ENCODE measurements around the gene MANSC1. TPM values are rescaled to one million over a fixed set of nuclear protein-coding genes. Genes with fewer than 3 reads are reported as not detected.

MANSC1 gene
- total and polyA plus RNA-seq, 9 of the 15 experiments (the other 6 are each of a cell fraction or from before 2014, with no cell fraction given): 0.76 to 8.6 (median 3.1) TPM

DNA sequence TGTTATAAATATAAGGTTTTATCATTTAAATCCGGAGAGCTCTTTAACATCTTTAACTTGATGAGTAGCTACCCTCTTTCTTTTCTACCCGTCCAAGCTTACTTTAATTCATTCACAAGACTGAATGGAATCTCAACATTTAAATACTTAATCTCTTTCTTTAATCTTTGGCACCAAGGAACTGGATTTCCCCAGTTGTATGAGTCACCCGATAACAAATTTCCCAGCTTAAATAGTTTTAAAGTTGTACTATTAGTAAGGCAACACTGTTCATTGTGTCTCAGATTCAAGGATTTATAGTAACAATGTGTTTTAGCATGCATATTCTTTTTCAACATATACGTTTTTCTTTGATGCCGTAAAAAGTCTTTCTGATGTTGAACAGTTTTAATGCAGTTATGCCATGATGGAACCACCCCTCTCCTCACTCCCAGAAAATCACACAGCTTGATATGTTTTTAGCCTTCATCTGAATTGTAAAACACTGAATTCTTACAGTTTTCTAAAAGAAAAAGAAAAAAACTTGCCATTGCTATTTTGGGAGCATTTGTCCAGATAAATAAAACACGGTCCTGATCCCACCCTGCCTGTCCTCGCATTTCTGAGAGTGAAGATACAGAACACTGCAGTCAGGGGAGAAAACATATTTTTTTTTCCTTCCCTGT is 67.1 kb downstream of the MANSC1 start (continued):
- TF ChIP-seq ARID1B (IDR thresholded peaks at IDR 0.05) (0 out of 2 replicates have a peak, but pooled peaks have one; percentile 18), RBM14 (IDR thresholded peaks at IDR 0.05; ENCODE audit: borderline replicate concordance, insufficient read depth, low read depth, low read length) (no peak)
- TF ChIP-seq, protein P1, sequence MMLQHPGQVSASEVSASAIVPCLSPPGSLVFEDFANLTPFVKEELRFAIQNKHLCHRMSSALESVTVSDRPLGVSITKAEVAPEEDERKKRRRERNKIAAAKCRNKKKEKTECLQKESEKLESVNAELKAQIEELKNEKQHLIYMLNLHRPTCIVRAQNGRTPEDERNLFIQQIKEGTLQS (IDR thresholded peaks at IDR 0.05): peak; percentile 68; the same call in 1 of the 2 replicates
- TF ChIP-seq, protein P1 (CRISPR knock-in tag; conservative IDR thresholded peaks at IDR 0.05): no peak

DNA sequence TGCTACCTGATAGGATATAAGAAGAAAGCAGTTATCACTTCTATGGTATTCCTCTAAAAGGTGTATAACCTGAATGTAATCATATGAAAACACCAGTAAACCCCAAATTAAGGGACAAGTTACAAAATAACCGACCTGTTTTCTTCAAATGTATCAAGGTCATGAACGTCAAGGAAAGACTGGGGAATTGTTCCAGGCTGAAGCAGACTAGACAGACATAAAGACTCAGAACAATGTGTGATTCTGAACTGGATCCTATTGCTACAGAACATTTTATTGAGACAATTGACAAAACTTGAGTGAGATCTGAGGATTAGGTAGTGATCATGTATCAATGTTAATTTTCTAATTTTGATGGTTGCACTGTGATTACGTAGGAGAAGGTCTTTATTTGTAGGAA is 67.8 kb downstream of the MANSC1 start:
- Histone ChIP-seq H3K9ac (ENCODE audit: insufficient read depth in 1 of 2, low read depth in 2 of 2, low read length in 2 of 2) (no peak overlapping the region), H3K4me3 (no peak overlapping the region), H3K27ac (ENCODE audit: extremely low read depth, low read depth, low read length) (no peak overlapping the region), H3K9me1 (ENCODE audit: control insufficient read depth, insufficient read depth, low read length) (no peaks in the 10 kb centered on the region), H3K9me3 (replicated peaks; ENCODE audit: control insufficient read depth, insufficient read depth, low read depth, low read length) (no peaks in the 10 kb centered on the region), H3K36me3 (ENCODE audit: control insufficient read depth, insufficient read depth, low read length) (no peaks in the 10 kb centered on the region), H3K79me2 (ENCODE audit: control insufficient read depth, insufficient read depth, low read length) (no peaks in the 10 kb centered on the region), H2AFZ (ENCODE audit: low read depth, low read length) (no peak overlapping the region), H3K27me3 (ENCODE audit: control insufficient read depth in 2 of 2, insufficient read depth in 2 of 2, low read length in 2 of 2) (no peaks in the 10 kb centered on the region; a peak in 2 of 5 replicates), H3K4me1 (replicated peaks in 1 of 2; ENCODE audit: control insufficient read depth in 2 of 2, insufficient read depth in 2 of 2, low read length in 2 of 2) (no peaks in the 10 kb centered on the region; a peak in 1 of 5 replicates), H3K4me2 (ENCODE audit: insufficient read depth, low read length) (no peak overlapping the region), H4K20me1 (replicated peaks; ENCODE audit: control insufficient read depth, insufficient read depth, low read length) (no peaks in the 10 kb centered on the region)
- POLR2A ChIA-PET: interaction anchor here (0.8 kb wide), 1 partner anchor 16 kb away, joined by 4 read pairs; the partner anchor contains the start of gene LRP6
- no peak for DNase-seq (ENCODE audit: extremely low read depth in 1 of 4, low spot score in 3 of 4)
- intact Hi-C loops (cut with micrococcal nuclease): no loop called here
- in situ Hi-C loops (cut with MboI): no loop called here
- WGBS (ENCODE audit: insufficient coverage, low coverage, missing lambda C conversion rate): 31% methylated on average over 3 of the region's 3 CpGs
- CTCF ChIA-PET (ENCODE audit: low intra/inter-chr PET ratio): no interaction called here
- FAIRE-seq: no peak
- no TSS peak for BruUV-seq (replicated peaks)
- ATAC-seq: no peak
- TF ChIP-seq, protein P2, sequence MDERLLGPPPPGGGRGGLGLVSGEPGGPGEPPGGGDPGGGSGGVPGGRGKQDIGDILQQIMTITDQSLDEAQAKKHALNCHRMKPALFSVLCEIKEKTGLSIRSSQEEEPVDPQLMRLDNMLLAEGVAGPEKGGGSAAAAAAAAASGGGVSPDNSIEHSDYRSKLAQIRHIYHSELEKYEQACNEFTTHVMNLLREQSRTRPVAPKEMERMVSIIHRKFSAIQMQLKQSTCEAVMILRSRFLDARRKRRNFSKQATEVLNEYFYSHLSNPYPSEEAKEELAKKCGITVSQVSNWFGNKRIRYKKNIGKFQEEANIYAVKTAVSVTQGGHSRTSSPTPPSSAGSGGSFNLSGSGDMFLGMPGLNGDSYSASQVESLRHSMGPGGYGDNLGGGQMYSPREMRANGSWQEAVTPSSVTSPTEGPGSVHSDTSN (CRISPR knock-in tag; IDR thresholded peaks at IDR 0.05; ENCODE audit: low read depth): no peak
- TF ChIP-seq, protein P2 (tag; conservative IDR thresholded peaks at IDR 0.05; ENCODE audit: low read depth): no peak
- TF ChIP-seq, protein P3, sequence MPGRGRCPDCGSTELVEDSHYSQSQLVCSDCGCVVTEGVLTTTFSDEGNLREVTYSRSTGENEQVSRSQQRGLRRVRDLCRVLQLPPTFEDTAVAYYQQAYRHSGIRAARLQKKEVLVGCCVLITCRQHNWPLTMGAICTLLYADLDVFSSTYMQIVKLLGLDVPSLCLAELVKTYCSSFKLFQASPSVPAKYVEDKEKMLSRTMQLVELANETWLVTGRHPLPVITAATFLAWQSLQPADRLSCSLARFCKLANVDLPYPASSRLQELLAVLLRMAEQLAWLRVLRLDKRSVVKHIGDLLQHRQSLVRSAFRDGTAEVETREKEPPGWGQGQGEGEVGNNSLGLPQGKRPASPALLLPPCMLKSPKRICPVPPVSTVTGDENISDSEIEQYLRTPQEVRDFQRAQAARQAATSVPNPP (IDR thresholded peaks at IDR 0.05; ENCODE audit: borderline replicate concordance, insufficient read depth, insufficient read length): no peak
- TF ChIP-seq ZNF224 (CRISPR knock-in tag; IDR thresholded peaks at IDR 0.05) (no peak), GATAD2A (IDR thresholded peaks at IDR 0.05) (no peak), MCM5 (IDR thresholded peaks at IDR 0.05; ENCODE audit: low read depth) (no peak), NBN (IDR thresholded peaks at IDR 0.05; ENCODE audit: low read depth) (no peak), CAMTA2 (CRISPR knock-in tag; conservative IDR thresholded peaks at IDR 0.05) (no peak)
- TF ChIP-seq, protein P4, sequence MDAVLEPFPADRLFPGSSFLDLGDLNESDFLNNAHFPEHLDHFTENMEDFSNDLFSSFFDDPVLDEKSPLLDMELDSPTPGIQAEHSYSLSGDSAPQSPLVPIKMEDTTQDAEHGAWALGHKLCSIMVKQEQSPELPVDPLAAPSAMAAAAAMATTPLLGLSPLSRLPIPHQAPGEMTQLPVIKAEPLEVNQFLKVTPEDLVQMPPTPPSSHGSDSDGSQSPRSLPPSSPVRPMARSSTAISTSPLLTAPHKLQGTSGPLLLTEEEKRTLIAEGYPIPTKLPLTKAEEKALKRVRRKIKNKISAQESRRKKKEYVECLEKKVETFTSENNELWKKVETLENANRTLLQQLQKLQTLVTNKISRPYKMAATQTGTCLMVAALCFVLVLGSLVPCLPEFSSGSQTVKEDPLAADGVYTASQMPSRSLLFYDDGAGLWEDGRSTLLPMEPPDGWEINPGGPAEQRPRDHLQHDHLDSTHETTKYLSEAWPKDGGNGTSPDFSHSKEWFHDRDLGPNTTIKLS (IDR thresholded peaks at IDR 0.05; ENCODE audit: borderline replicate concordance, low read depth): no peak

Measured in K562 (cell line).